ENCODE measurements around the gene JTB.

- no peak for TF ChIP-seq SIN3A (IDR thresholded peaks at IDR 0.05; ENCODE audit: low read depth)
- TF ChIP-seq CTCF (IDR thresholded peaks at IDR 0.05 in 2 of 3, conservative IDR thresholded peaks at IDR 0.05 in 1 of 3; ENCODE audit: borderline replicate concordance in 1 of 3, insufficient read depth in 1 of 3, low read depth in 2 of 3, low read length in 2 of 3): no peak
- no peak for TF ChIP-seq ZNF274 (IDR thresholded peaks at IDR 0.05; ENCODE audit: low read depth, low read length)
- no peak for TF ChIP-seq ELF1 (IDR thresholded peaks at IDR 0.05; ENCODE audit: borderline replicate concordance, low read depth)
- TF ChIP-seq EZH2 (IDR thresholded peaks at IDR 0.05): no peak
- TF ChIP-seq TCF7L2 (IDR thresholded peaks at IDR 0.05; ENCODE audit: borderline replicate concordance, extremely low read depth, insufficient read depth, insufficient read length): no peak
Observed at GRCh38 chr1:153963850-153964331, 13.6 kb downstream of the JTB start.

Measured in HCT116 (cell line).